B cell (primary cell): ENCODE data around the gene TSC1.

Source experiments
- CTCF ChIP-seq: fragments of 200-600 bp; IDR thresholded peaks from one replicate; pipeline ENCODE4 v1.8.0; 2022; ENCODE audit warnings: antibody characterized with exemption, mild to moderate bottlenecking
- EZH2 ChIP-seq: IDR thresholded peaks from 2 replicates; pipeline ENCODE4 v1.6.1; 2012; ENCODE audit warnings: borderline replicate concordance, low read depth, mild to moderate bottlenecking, moderate library complexity, low read length; ENCODE audit not compliant: insufficient read depth, poor library complexity, severe bottlenecking

DNA sequence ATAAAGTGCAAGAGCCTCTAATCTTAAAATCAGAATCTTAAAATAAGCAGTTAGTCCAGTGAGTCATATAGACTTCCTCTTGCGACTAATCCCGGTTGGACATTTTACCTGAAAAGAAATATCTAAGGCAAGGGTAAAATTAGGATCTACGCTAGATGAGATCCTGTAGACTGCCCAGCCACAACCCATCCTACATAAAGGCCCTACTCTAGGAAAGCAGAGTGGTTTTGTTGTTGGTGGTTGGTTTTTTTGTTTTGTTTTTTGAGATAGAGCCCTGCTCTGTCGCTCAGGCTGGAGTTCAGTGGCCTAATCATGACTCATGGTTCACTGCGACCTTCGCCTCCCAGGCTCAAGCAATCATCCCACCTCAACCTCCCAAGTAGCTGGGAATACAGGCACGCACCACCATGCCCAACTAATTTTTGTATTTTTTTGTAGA lies 6.9 kb downstream of the TSC1 start:
- TF ChIP-seq CTCF (no peak), EZH2 (no peak)
